ENCODE results near the gene ZNF469.
"Not testable (repeated sequence)": the region's sequence is repeated elsewhere in the genome, so short reads cannot be mapped to it uniquely, and the experiment has no call there.

- TF ChIP-seq CTCF, POLR2A (IDR thresholded peaks at IDR 0.05): not testable (repeated sequence)
Observed at GRCh38 chr16:88360401-88360800, 22.4 kb upstream of the ZNF469 start.

Measured in Peyer's patch (tissue), 4 donors.